ENCODE results near the gene BPGM.

BPGM gene

DNA sequence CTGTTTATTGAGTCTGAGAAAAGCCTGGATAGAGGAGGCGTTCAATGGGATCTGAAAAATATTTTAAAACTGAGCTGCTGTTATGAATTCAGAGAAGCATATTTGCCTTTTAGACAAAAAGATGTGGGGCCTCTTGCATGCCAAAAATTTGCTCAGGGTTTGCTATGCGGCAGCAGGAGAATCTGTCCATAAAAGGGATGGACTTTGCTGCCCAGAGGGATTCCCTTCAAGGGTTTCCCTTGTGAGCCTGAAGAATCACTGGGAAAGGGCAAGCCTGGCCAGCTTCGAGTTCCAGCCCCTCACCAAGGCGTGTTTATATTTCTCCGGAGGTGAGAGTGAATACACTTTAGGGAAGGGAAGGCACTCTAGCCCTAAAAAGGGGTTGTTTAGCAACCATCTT, 77.2 kb downstream of the BPGM start:
- no peak for DNase-seq

DNA sequence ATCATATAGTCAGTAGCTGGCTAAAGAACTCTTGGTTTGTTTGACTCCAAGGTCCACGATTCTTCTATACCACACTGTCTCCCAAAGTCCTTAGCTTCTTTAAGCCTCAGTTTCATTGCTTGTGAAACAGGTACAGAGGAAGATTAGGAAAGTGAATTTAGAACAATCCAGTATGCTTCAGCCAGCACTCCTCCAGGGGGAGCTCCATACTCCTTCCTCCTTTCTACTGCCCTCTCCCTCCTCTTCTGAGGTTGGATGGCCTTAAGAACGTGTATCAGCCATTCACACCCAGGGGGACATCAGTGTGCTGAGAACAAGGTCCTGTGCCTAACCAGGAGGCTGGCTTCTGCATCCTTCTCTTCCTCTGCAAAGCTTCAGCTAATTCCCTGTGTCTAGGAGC, 78.0 kb downstream of the BPGM start:
- DNase-seq, result no peak

DNA sequence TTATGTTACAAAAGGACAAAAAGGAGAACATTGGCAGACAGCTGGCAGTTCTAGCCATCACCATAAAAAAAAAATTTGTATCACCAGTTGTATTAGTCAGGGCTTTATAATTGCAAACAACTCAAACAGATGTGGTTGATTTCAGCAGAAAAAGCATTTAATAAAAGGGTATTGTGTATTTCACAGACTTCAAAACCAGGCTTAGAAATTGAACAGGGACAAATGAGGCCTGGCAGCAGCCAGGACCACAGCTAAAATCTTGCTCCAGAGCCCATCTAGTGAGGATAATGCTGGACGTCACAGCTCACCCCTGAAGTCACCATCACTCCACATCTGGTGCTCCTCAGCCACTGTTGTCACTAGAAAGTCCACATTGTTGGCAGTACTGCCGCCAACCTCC, 79.9 kb downstream of the BPGM start:
- no peak for DNase-seq

DNA sequence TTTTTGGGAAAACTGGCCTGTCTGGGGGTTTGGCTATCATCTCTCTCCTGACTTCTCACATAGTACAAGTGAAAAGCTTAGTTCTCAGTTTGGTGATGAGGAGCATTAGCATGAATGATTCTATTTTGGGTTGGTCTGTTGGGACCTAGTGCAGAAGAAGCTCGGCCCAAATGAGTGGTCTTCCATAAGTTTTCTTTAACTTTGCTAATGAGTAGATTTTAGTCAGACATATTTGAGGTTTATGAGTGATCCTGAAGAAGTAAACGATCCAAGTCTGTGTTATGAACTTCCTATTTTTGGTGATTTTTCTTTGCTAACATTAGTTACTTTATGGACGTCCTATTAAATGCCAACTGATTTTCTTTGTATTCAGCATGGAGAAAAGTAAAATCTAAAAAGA, 81.1 kb downstream of the BPGM start:
- no peak for DNase-seq
